Measurements from ENCODE around the gene CLASRP.

Gene CLASRP

DNA sequence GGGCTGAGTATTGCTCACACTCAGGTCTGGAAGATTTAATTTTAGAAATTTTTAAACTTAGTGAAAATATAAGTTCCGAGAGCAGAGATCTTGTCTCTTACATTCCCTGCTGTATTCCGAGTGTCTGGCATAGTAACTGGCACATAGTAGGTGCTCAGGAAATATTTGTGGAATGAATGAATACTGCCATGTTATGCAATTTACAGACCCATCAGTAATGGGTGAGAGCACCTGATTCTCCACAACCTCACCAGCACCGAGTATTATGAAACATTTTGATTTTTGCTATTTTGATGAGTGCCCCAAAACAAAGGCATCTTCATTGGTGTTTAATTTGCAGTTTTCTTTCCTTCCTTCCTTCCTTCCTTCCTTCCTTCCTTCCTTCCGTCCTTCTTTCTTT lies 15.8 kb upstream of the CLASRP start:
- no peak for DNase-seq

GRCh38 chr19:45025264-45025663 lies 13.6 kb upstream of the CLASRP start:
- no peak for DNase-seq

DNA sequence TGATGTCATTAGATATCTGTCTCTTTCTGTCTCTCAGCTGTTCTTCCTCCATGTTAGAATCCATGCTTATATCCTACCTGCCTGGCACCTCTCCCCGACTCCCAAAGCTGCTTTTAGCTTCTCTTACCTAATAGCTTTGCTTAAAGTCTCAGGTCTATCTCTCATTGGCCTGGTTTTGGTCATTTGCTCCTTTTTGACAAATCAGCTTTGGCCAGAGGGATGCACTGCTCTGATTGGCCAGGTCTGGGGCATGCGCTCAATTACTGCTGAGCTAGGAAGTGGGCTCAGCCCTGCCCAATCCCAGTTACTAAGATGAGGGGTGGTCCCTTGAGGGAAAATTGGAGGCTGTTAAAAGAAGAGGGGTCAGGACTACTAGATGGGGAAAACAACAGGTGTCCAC lies 11.5 kb upstream of the CLASRP start:
- no peak for DNase-seq

DNA sequence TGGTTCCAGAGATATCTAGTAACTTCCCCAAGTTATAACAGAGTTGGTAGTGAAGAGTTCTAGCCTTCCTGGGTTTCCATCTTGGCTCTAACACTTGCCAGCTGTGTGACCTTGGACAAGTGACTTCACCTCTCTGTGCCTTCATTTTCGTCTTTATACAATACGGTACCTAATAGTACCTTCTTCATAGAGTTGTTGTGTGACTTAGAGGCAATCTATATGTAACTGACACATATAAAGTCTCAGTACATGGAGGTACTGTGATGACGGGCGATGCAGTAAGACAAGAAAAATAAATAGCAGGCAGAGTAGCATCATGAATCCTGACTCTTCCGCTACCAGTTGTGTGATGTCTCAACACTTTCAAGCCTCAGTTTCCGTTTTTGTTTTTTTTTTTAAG lies 8.0 kb upstream of the CLASRP start:
- no peak for DNase-seq

DNA sequence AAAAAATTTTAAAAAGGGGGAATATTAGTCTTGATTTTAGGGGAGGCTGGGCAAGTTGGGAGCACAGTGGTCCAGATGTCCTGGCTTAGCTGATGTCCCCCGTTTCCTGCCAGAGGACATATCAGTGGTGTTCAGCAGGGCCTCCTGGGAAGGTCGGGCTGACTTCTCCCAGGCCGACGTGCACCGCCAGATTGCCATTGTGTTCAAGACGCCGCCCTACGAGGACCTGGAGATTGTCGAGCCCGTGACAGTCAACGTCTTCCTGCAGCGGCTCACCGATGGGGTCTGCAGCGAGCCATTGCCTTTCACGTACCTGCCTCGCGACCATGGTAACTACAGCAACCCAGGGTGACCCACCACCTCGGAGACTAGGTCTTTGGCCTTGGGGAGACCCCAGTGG lies 6.4 kb upstream of the CLASRP start:
- DNase-seq: no peak

DNA sequence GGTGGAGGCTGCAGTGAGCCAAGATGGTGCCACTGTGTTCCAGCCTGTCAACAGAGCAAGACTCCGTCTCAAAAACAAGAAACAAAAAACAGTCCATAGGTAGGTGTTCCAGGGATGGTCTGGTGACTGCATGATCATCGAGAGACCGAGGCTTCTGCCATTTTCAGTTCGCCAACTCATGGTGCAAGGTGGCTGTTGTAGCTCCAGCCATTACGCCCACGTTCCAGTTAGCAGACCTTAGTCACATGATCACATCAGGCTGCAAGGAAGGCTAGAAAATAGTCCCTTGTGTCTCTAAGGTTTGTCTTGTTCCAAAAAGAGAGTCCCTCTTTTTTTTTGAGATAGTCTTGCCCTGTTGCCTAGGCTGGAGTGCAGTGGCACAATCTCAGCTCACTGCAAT lies 3.1 kb upstream of the CLASRP start:
- DNase-seq: no peak

DNA sequence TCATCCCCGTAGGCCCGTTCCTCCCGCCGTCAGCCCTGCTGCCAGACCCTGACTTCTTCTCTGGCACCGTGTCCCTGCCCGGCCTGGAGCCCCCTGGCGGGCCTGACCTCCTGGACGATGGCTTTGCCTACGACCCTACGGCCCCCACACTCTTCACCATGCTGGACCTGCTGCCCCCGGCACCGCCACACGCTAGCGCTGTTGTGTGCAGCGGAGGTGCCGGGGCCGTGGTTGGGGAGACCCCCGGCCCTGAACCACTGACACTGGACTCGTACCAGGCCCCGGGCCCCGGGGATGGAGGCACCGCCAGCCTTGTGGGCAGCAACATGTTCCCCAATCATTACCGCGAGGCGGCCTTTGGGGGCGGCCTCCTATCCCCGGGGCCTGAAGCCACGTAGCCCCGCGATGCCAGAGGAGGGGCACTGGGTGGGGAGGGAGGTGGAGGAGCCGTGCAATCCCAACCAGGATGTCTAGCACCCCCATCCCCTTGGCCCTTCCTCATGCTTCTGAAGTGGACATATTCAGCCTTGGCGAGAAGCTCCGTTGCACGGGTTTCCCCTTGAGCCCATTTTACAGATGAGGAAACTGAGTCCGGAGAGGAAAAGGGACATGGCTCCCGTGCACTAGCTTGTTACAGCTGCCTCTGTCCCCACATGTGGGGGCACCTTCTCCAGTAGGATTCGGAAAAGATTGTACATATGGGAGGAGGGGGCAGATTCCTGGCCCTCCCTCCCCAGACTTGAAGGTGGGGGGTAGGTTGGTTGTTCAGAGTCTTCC lies 1.3 kb upstream of the CLASRP start:
- no peak for DNase-seq

DNA sequence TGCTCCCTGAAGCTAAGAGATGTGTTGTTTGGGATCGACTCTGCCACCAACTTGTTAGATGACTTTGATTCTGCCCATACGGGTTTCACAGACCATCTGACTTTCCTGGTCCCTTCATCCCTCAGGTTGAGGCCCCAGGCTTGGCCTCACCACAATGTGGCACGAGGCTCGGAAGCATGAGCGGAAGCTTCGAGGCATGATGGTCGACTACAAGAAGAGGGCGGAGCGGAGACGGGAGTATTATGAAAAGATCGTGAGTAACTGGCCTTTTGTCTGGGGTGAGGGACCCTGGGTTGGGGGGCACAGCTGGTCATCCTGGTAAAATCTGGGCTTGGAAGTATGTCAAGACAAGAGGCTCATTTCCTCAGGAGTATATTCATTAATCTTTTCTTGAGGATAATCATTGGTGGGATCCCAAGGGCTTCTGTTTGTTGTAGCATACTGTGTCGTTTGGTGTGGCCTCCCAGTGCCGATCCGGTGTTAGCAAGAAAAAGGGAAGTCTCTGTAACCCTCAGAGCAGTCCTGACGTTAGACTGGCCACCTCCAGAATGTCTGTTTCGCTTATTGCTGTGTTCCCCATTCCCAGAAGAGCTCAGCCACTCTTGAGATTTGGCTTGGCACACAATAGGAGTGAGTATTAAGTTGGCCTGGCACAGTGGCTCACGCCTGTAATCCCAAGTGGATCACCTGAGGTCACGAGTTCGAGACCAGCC lies 1.4 kb downstream of the CLASRP start:
- no peak for DNase-seq

DNA sequence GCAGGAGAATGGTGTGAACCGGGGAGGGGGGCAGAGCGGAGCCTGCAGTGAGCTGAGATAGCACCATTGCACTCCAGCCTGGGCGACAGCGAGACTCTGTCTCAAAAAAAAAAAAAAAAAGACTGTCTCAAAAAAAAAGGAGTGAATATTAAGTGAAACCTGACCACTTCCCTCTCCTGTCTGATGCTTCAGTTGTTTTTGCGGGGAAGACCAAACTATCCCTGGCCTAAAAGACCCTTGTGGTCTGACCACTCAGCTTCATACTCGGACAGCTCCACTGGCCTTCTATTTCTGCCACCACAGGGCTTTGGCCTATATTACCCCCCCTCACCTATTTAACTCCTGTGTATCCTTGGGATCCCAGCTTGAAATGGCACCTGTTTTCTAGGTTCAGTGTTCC lies 2.3 kb downstream of the CLASRP start:
- DNase-seq: no peak

- peak; percentile 34 for DNase-seq
Measured at GRCh38 chr19:45045671-45046353, 7.0 kb downstream of the CLASRP start.

DNA sequence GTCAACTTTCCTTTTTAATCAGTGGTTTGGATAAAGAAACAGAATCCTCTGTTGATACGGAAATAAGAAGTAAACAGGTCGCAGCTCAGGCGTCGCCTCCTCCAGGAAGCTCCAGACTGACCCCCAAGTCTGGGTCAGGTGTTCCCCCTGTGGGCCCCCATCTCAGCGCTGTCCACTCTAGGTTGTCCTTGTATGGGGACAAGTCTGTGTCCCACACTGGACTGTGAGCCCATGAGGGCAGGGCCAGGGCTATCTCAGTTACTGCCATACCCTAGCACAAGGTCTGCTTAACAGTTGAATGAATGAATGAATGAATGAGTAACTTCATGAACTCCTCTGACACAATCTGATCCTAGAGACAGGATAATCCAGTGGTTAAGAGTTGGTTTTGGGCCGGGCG lies 7.5 kb downstream of the CLASRP start:
- DNase-seq: no peak

- DNase-seq: no peak
Measured at GRCh38 chr19:45047188-45047797, 8.4 kb downstream of the CLASRP start.

- no peak for DNase-seq
Measured at GRCh38 chr19:45049073-45049736, 10.4 kb downstream of the CLASRP start.

DNA sequence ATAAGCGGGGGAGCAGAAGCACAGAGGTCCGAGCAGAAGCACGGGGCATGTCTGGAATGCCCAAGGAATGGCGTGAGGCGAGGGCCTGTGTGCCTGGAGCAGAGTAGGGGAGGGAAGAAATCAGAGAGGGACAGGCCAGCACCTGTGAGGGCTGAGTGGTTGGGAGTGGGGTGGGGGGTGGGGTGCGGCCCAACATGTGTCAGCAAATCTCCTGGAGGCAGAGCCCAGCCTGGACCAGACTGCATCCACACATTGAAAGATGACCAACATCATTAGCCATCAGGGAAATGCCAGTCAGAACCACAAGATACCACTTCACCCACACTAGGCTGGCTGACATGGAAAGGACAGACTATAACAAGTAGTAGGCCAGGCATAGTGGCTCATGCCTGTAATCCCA lies 11.2 kb downstream of the CLASRP start:
- DNase-seq: no peak

GRCh38 chr19:45051929-45052579 lies 13.2 kb downstream of the CLASRP start:
- DNase-seq: no peak

- DNase-seq: no peak
Measured at GRCh38 chr19:45056831-45057230, 18.0 kb downstream of the CLASRP start.

DNA sequence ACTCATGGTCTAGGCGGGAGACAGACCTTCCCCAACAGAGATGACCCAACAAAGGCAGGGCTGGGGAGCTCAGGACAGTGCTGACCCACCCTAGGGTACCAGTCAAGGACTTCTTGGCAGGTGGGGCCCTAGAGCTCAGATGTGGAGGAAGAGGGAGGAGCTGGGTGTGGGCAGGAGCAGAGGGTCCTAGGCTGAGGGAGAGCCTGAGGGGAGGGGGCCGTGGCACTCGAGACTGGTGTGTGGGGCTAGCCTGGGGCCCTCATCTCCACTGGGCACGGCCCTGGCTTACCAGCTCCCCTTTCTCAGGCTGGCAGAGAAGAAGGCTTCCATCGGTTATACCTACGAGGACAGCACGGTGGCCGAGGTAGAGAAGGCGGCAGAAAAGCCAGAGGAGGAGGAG lies 18.6 kb downstream of the CLASRP start:
- no peak for DNase-seq

- DNase-seq: no peak
Measured at GRCh38 chr19:45058622-45059159, 19.8 kb downstream of the CLASRP start.

- peak; percentile 59 for DNase-seq
Measured at GRCh38 chr19:45059258-45059965, 20.6 kb downstream of the CLASRP start.

DNA sequence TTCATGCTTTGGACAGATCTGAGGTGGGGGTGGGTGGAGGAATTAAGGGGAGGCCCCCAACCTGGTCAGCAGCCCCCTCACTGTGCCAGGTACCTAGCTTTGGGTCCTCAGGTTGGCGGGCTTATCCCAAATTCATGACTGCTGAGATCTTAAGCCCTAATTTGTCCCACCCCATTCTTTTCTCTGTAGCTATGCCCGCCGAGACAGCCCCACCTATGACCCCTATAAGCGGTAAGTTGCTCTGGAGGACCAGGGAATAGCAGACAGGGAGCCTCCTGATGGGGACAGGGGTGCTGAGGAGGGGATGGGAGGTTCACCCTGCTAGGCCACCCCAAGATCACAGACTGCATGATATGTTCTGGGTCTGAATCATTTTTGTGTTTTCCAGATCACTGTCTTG lies 23.1 kb downstream of the CLASRP start:
- no peak for DNase-seq
